OCI-LY7 (cell line): Measurements from ENCODE around the gene GTF3C1.

ENCODE experiments used
- CTCF ChIP-seq: fragments of 200-600 bp; sonication (generic); conservative IDR thresholded peaks from 2 replicates; pipeline ENCODE4 v1.5.1; 2014; ENCODE audit warnings: mild to moderate bottlenecking, antibody characterized with exemption, low read length, moderate library complexity, mixed read lengths
- EZH2phosphoT487 ChIP-seq: fragments of 200-600 bp; sonication (generic); IDR thresholded peaks from 2 replicates; pipeline ENCODE4 v1.6.1; 2018; ENCODE audit warnings: low read depth, borderline replicate concordance, mild to moderate bottlenecking, mixed run types, antibody characterized with exemption, low read length, moderate library complexity, mixed read lengths

GRCh38 chr16:27489906-27490305 lies 59.8 kb downstream of the GTF3C1 start:
- TF ChIP-seq CTCF (no peak), EZH2phosphoT487 (no peak)
